ENCODE measurements around the gene KIRREL1.

Gene KIRREL1

GRCh38 chr1:158013840-158014730 lies 20.6 kb downstream of the KIRREL1 start:
- Histone ChIP-seq H3K4me2 (ENCODE audit: low read length) (no peak overlapping the region), H3K27me3 (ENCODE audit: control insufficient read depth, low read length) (peaks cover 39% of the 10 kb centered on the region), H3K9me3 (ENCODE audit: control insufficient read depth, insufficient read depth, low read length) (no peaks in the 10 kb centered on the region), H3K4me3 (ENCODE audit: low read length) (no peak overlapping the region), H3K4me1 (ENCODE audit: control insufficient read depth, low read length) (no peaks in the 10 kb centered on the region), H3K9me2 (replicated peaks; ENCODE audit: control insufficient read depth, low read length) (no peaks in the 10 kb centered on the region), H3F3A (ENCODE audit: control insufficient read depth, insufficient read depth) (no peaks in the 10 kb centered on the region), H4K20me1 (ENCODE audit: control insufficient read depth, insufficient read depth, low read depth, low read length) (no peaks in the 10 kb centered on the region), H3K36me3 (ENCODE audit: control insufficient read depth, low read length) (no peaks in the 10 kb centered on the region), H3K79me2 (ENCODE audit: control insufficient read depth, low read length) (no peaks in the 10 kb centered on the region), H3K27ac (ENCODE audit: low read depth, low read length) (no peak overlapping the region)
- TF ChIP-seq EZH2phosphoT487 (IDR thresholded peaks at IDR 0.05; ENCODE audit: borderline replicate concordance, low read length) (no peak), CTCF (IDR thresholded peaks at IDR 0.05; ENCODE audit: low read depth, low read length, poor library complexity, severe bottlenecking) (no peak)

- Histone ChIP-seq H3K4me2 (ENCODE audit: low read length) (no peak overlapping the region), H3K27me3 (ENCODE audit: control insufficient read depth, low read length) (peaks cover 43% of the 10 kb centered on the region), H4K20me1 (ENCODE audit: control insufficient read depth, insufficient read depth, low read depth, low read length) (no peaks in the 10 kb centered on the region), H3K79me2 (ENCODE audit: control insufficient read depth, low read length) (no peaks in the 10 kb centered on the region), H3F3A (ENCODE audit: control insufficient read depth, insufficient read depth) (no peaks in the 10 kb centered on the region), H3K9me2 (replicated peaks; ENCODE audit: control insufficient read depth, low read length) (no peaks in the 10 kb centered on the region), H3K36me3 (ENCODE audit: control insufficient read depth, low read length) (no peaks in the 10 kb centered on the region), H3K4me3 (ENCODE audit: low read length) (no peak overlapping the region), H3K4me1 (ENCODE audit: control insufficient read depth, low read length) (no peaks in the 10 kb centered on the region), H3K27ac (ENCODE audit: low read depth, low read length) (no peak overlapping the region), H3K9me3 (ENCODE audit: control insufficient read depth, insufficient read depth, low read length) (no peaks in the 10 kb centered on the region)
- TF ChIP-seq EZH2phosphoT487 (IDR thresholded peaks at IDR 0.05; ENCODE audit: borderline replicate concordance, low read length) (no peak), CTCF (IDR thresholded peaks at IDR 0.05; ENCODE audit: low read depth, low read length, poor library complexity, severe bottlenecking) (no peak)
These were observed 21.4 kb downstream of the KIRREL1 start for GRCh38 chr1:158014731-158015320.

- TF ChIP-seq EZH2phosphoT487 (IDR thresholded peaks at IDR 0.05; ENCODE audit: borderline replicate concordance, low read length) (no peak), CTCF (IDR thresholded peaks at IDR 0.05; ENCODE audit: low read depth, low read length, poor library complexity, severe bottlenecking) (no peak)
- Histone ChIP-seq H3K79me2 (ENCODE audit: control insufficient read depth, low read length) (no peaks in the 10 kb centered on the region), H3K27me3 (ENCODE audit: control insufficient read depth, low read length) (peaks cover 47% of the 10 kb centered on the region), H3K9me3 (ENCODE audit: control insufficient read depth, insufficient read depth, low read length) (no peaks in the 10 kb centered on the region), H3K4me3 (ENCODE audit: low read length) (no peak overlapping the region), H4K20me1 (ENCODE audit: control insufficient read depth, insufficient read depth, low read depth, low read length) (no peaks in the 10 kb centered on the region), H3K9me2 (replicated peaks; ENCODE audit: control insufficient read depth, low read length) (no peaks in the 10 kb centered on the region), H3K4me1 (ENCODE audit: control insufficient read depth, low read length) (no peaks in the 10 kb centered on the region), H3K4me2 (ENCODE audit: low read length) (no peak overlapping the region), H3K27ac (ENCODE audit: low read depth, low read length) (no peak overlapping the region), H3F3A (ENCODE audit: control insufficient read depth, insufficient read depth) (no peaks in the 10 kb centered on the region), H3K36me3 (ENCODE audit: control insufficient read depth, low read length) (no peaks in the 10 kb centered on the region)
These were observed 23.3 kb downstream of the KIRREL1 start for GRCh38 chr1:158016651-158017335.
